Body of pancreas (tissue), 4 donors: ENCODE results near the gene FOXR1. TPM values are rescaled to one million over a fixed set of nuclear protein-coding genes. Genes with fewer than 3 reads are reported as not detected.
"Not testable (repeated sequence)": the region's sequence is repeated elsewhere in the genome, so short reads cannot be mapped to it uniquely, and the experiment has no call there.

Experiments used
- ATAC-seq: fragments of 150-250 bp; one replicate; pipeline ENCODE4 v1.9.1; 2016
- DNase-seq, 4 donors: peaks; one replicate each; pipeline ENCODE4 v3.0.0-alpha.2; 2019
- H3K27ac ChIP-seq, 4 donors: fragments of 200-600 bp; sonication (generic); 1 replicate in 3 of 4; 2 replicates in 1 of 4; pipeline versions ENCODE4 v1.5.1 to v1.6.1; 2016 to 2019; ENCODE audit warnings: mild to moderate bottlenecking in 1 of 4, mixed read lengths in 1 of 4, moderate library complexity in 1 of 4
- H3K27me3 ChIP-seq, 2 donors: fragments of 200-600 bp; sonication (generic); one replicate each; pipeline ENCODE4 v1.6.0; 2016; ENCODE audit warnings: mild to moderate bottlenecking in 1 of 2
- H3K36me3 ChIP-seq, 2 donors: fragments of 200-600 bp; sonication (generic); replicated peaks in 1 of 2; 2 replicates each; pipeline ENCODE4 v1.5.1; 2016; ENCODE audit warnings: low read depth in 2 of 2; ENCODE audit not compliant: insufficient read depth in 1 of 2
- H3K4me1 ChIP-seq: fragments of 200-600 bp; sonication (generic); one replicate; pipeline ENCODE4 v1.6.0; 2016
- H3K4me3 ChIP-seq, 2 donors: fragments of 200-600 bp; sonication (generic); 1 replicate in 1 of 2; 2 replicates in 1 of 2; pipeline ENCODE4 v1.5.1; 2016 to 2019
- H3K9me3 ChIP-seq, 3 donors: fragments of 200-600 bp; sonication (generic); 1 replicate in 2 of 3; 2 replicates in 1 of 3; pipeline ENCODE4 v1.5.1; 2016
- POLR2A ChIP-seq, 3 donors: fragments of 450-650 bp; IDR thresholded peaks; one replicate each; pipeline ENCODE4 v1.6.1; 2016; ENCODE audit warnings: antibody characterized with exemption in 3 of 3, mild to moderate bottlenecking in 2 of 3
- WGBS, 2 donors: methylation state at CpG; one replicate each; pipeline ENCODE4 v1.1.5; 2017; 5-methylcytosine and 5-hydroxymethylcytosine counted together
- intact Hi-C: fragments of 100-400 bp; cut with DNase I; formaldehyde crosslinking; loops from one replicate; pipeline ENCODE4 v1.15.1; 2023
- total RNA-seq, 2 donors: library from RNA; depleted of rRNA; stranded (reverse); fragments of >200 nt; gene quantifications; one replicate each; pipeline ENCODE4 v1.1.0, GENCODE V29; 2016
- TF ChIP-seq, protein P1 (sequence below), 7 experiments: fragments of 450-650 bp in 4 of 7; fragments of 200-600 bp in 3 of 7; sonication (generic) in 3 of 7; IDR thresholded peaks; one replicate each; pipeline ENCODE4 v1.5.1; 2016 to 2019; ENCODE audit warnings: antibody characterized with exemption in 7 of 7

Gene FOXR1
- total RNA-seq, 2 donors from 2014 or later: not detected

DNA sequence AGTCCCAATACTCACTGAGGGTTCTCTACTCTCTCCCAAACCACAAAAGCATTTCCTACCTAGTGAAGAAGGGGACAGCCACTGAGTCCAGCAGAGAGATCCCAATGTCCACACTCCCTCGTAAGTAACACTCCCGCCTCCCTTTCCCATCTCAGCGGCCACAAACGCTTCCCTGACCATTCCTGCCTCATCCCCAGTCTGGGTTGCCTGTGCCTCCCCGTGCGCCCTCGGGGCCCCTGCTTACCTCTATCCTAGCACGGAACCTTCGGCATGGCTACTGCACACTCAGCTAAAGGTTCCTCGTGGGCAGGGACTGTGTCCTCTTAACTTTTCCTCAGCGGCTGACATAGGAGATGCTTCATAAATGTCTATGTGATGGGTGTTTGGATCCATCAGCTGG lies 14.0 kb upstream of the FOXR1 start:
- no peaks in the 10 kb centered on the region for H3K27me3 ChIP-seq
- intact Hi-C loops: loop anchor here (5.0 kb wide), 1 partner anchor 270 kb away; no protein-coding TSS in a partner anchor
- H3K9me3 ChIP-seq: no peaks in the 10 kb centered on the region
- ATAC-seq (no peak), DNase-seq (no peak)
- H3K36me3 ChIP-seq: no peaks in the 10 kb centered on the region
- TF ChIP-seq, protein P1, sequence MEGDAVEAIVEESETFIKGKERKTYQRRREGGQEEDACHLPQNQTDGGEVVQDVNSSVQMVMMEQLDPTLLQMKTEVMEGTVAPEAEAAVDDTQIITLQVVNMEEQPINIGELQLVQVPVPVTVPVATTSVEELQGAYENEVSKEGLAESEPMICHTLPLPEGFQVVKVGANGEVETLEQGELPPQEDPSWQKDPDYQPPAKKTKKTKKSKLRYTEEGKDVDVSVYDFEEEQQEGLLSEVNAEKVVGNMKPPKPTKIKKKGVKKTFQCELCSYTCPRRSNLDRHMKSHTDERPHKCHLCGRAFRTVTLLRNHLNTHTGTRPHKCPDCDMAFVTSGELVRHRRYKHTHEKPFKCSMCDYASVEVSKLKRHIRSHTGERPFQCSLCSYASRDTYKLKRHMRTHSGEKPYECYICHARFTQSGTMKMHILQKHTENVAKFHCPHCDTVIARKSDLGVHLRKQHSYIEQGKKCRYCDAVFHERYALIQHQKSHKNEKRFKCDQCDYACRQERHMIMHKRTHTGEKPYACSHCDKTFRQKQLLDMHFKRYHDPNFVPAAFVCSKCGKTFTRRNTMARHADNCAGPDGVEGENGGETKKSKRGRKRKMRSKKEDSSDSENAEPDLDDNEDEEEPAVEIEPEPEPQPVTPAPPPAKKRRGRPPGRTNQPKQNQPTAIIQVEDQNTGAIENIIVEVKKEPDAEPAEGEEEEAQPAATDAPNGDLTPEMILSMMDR (IDR thresholded peaks at IDR 0.05): no peak
- no peak overlapping the region for H3K27ac ChIP-seq
- 72% methylated on average over 11 of the region's 11 CpGs for WGBS, 2 donors
- H3K4me3 ChIP-seq: no peak overlapping the region
- no peaks in the 10 kb centered on the region for H3K4me1 ChIP-seq

DNA sequence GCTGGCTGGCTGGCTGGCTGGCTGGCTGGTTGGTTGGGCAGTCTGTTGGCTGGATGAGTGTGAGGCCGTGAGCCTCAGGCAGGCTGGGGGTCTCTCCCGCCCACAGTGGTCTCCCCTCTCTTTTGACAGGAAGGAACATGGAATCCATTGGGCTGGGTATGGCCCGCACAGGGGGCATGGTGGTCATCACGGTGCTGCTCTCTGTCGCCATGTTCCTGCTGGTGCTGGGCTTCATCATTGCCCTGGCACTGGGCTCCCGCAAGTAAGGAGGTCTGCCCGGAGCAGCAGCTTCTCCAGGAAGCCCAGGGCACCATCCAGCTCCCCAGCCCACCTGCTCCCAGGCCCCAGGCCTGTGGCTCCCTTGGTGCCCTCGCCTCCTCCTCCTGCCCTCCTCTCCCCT lies 13.6 kb upstream of the FOXR1 start:
- ATAC-seq: no peak
- no peak overlapping the region for H3K4me3 ChIP-seq
- no peaks in the 10 kb centered on the region for H3K36me3 ChIP-seq
- no peaks in the 10 kb centered on the region for H3K4me1 ChIP-seq
- no peak for DNase-seq
- WGBS, 2 donors: 85 to 94% methylated on average over 1 to 8 of the region's 8 CpGs
- TF ChIP-seq, protein P1 (IDR thresholded peaks at IDR 0.05): no peak
- no peak for TF ChIP-seq POLR2A (IDR thresholded peaks at IDR 0.05)
- no peak overlapping the region for H3K27ac ChIP-seq
- no peaks in the 10 kb centered on the region for H3K27me3 ChIP-seq
- intact Hi-C loops: loop anchor here (2.0 to 5.0 kb wide), 2 partner anchors 51 to 271 kb away; no protein-coding TSS in a partner anchor
- H3K9me3 ChIP-seq: no peaks in the 10 kb centered on the region

DNA sequence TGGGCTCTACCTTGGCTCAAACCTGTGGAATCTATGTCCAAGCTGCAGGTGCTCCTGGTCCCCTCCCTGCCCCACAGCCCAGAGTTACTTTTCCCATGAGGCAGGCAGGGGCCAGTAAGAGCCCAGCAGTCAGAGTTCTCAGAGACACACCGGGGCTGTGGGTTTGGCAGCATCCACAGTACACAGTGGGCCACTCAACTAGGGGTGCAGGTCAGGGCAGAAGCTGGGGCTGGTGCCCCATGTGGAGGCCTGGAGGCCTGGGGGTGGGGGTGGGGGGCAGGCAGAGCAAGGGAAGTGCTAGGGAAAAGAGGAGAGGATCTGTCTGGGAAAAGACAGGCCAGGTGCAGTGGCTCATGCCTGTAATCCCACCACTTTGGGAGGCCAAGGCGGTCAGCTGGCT lies 13.0 kb upstream of the FOXR1 start:
- ATAC-seq (no peak), DNase-seq (no peak)
- TF ChIP-seq, protein P1 (IDR thresholded peaks at IDR 0.05): no peak
- TF ChIP-seq POLR2A (IDR thresholded peaks at IDR 0.05): no peak
- intact Hi-C loops: loop anchor here (2.0 to 5.0 kb wide), 2 partner anchors 52 to 271 kb away; no protein-coding TSS in a partner anchor
- H3K36me3 ChIP-seq: no peaks in the 10 kb centered on the region
- WGBS, 2 donors: 66 to 71% methylated on average over 2 of the region's 2 CpGs
- no peaks in the 10 kb centered on the region for H3K4me1 ChIP-seq
- no peaks in the 10 kb centered on the region for H3K9me3 ChIP-seq
- no peak overlapping the region for H3K4me3 ChIP-seq
- H3K27ac ChIP-seq: no peak overlapping the region
- no peaks in the 10 kb centered on the region for H3K27me3 ChIP-seq

DNA sequence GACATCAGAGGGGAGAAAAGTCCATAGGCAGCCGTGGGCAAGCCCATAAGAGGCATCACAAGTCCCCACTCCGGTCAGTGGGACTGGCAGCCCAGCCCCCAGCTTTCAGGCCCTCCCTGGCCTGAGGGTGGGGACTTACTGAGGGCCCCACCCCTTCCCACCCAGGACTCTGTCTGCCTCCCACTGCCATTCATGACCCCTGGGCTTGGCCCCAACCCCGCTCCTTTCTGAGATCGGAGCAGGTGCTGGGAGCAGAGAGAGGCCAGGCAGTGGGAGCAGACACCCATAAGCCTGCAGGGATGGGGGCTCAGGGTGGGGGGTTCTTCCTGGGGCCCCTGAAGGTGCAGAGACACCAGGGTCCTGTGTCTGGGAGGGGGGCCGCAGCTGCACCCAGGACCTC lies 10.4 kb upstream of the FOXR1 start:
- TF ChIP-seq, protein P1 (IDR thresholded peaks at IDR 0.05): no peak
- no peak for TF ChIP-seq POLR2A (IDR thresholded peaks at IDR 0.05)
- Histone ChIP-seq H3K27me3 (no peaks in the 10 kb centered on the region), H3K4me3 (no peak overlapping the region), H3K27ac (no peak overlapping the region), H3K9me3 (no peaks in the 10 kb centered on the region), H3K4me1 (no peaks in the 10 kb centered on the region), H3K36me3 (no peaks in the 10 kb centered on the region)
- 66 to 68% methylated on average over 2 to 5 of the region's 5 CpGs for WGBS, 2 donors
- intact Hi-C loops: no loop called here
- no peak for DNase-seq
- ATAC-seq: no peak

DNA sequence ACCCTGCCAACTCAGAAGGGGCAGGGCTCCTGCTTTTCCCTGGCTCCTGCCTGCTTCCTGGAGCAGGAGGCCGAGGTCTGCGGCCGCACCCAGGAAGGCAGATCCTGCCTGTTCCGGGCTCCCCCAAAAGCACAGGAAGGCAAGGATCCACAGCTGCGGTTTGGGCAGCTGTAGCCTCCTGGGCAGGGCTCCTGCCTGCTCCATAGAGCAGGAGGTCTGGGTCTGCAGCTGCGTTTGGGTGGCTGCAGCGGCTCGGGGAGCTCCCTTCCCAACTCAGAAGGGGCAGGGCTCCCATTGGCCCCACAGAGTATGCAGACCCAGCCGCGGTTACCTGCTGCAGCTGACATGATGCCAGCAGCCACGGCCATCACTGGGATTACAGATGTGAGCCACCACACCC lies 10.0 kb upstream of the FOXR1 start:
- H3K27me3 ChIP-seq: no peaks in the 10 kb centered on the region
- WGBS, 2 donors: 20 to 60% methylated on average over 1 to 11 of the region's 11 CpGs
- DNase-seq: no peak
- H3K4me1 ChIP-seq: no peaks in the 10 kb centered on the region
- intact Hi-C loops: no loop called here
- H3K9me3 ChIP-seq: no peaks in the 10 kb centered on the region
- ATAC-seq: no peak
- no peak overlapping the region for H3K4me3 ChIP-seq
- no peaks in the 10 kb centered on the region for H3K36me3 ChIP-seq
- no peak overlapping the region for H3K27ac ChIP-seq
- no peak for TF ChIP-seq POLR2A (IDR thresholded peaks at IDR 0.05)
- TF ChIP-seq, protein P1 (IDR thresholded peaks at IDR 0.05): no peak

DNA sequence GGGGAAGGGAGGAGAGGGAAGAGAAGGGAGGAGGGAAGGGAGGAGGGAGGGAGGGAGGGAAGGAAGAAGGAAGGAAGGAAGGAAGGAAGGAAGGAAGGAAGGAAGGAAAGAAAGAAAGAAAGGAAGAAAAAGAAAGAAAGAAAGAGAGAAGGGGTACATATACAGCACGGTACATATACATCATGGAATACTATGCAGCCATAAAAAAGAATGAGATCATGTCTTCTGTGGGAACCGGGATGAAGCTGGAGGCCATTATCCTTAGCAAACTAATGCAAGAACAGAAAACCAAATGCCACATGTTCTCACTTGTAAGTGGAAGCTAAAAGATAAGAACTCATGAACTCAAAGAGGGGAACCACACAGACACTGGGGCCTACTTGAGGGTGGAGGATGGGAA lies 2.1 kb upstream of the FOXR1 start:
- H3K4me3 ChIP-seq, ATAC-seq, H3K9me3 ChIP-seq, intact Hi-C loops, H3K4me1 ChIP-seq, H3K27me3 ChIP-seq, H3K36me3 ChIP-seq, DNase-seq, H3K27ac ChIP-seq: not testable (repeated sequence)
- 91 to 92% methylated on average over 2 of the region's 2 CpGs for WGBS, 2 donors
